HG03108 (cell line): Measurements from ENCODE around the gene GEMIN7.

Source experiments
- ATAC-seq: cut with Tn5 transposase; IDR thresholded peaks from one replicate; pipeline ENCODE4 v1.9.1; 2021; ENCODE audit warnings: moderate library complexity; ENCODE audit not compliant: unreplicated experiment

GEMIN7 gene

GRCh38 chr19:45082170-45082569 lies 3.1 kb downstream of the GEMIN7 start:
- ATAC-seq: no peak

GRCh38 chr19:45086480-45086879 lies 7.4 kb downstream of the GEMIN7 start:
- no peak for ATAC-seq

- no peak for ATAC-seq
These were observed 8.5 kb downstream of the GEMIN7 start for GRCh38 chr19:45087531-45087930.

GRCh38 chr19:45090034-45090433 lies 11.0 kb downstream of the GEMIN7 start:
- ATAC-seq: no peak

GRCh38 chr19:45090606-45091005 lies 11.5 kb downstream of the GEMIN7 start:
- no peak for ATAC-seq

- ATAC-seq: peak; percentile 61
These were observed 12.2 kb downstream of the GEMIN7 start for GRCh38 chr19:45091031-45091923.

- peak; percentile 47 for ATAC-seq
These were observed 14.0 kb downstream of the GEMIN7 start, which contains the start of gene PPP1R37 for GRCh38 chr19:45092747-45093678. TSS of gene PPP1R37 (plus strand) at chr19:45093179. CDS start at chr19:45093326, 147 bp downstream.

- no peak for ATAC-seq
These were observed 15.1 kb downstream of the GEMIN7 start for GRCh38 chr19:45094137-45094536.

- ATAC-seq: no peak
These were observed 15.6 kb downstream of the GEMIN7 start for GRCh38 chr19:45094707-45095106.

- no peak for ATAC-seq
These were observed 16.7 kb downstream of the GEMIN7 start for GRCh38 chr19:45095496-45096413.

GRCh38 chr19:45096700-45097099 lies 17.6 kb downstream of the GEMIN7 start:
- ATAC-seq: no peak

- no peak for ATAC-seq
These were observed 18.4 kb downstream of the GEMIN7 start for GRCh38 chr19:45097450-45097775.

- ATAC-seq: no peak
These were observed 18.9 kb downstream of the GEMIN7 start for GRCh38 chr19:45097776-45098520.

GRCh38 chr19:45098521-45099466 lies 19.7 kb downstream of the GEMIN7 start:
- ATAC-seq: no peak

GRCh38 chr19:45099467-45100191 lies 20.6 kb downstream of the GEMIN7 start:
- ATAC-seq: no peak

GRCh38 chr19:45100201-45100600 lies 21.1 kb downstream of the GEMIN7 start:
- ATAC-seq: no peak

GRCh38 chr19:45100846-45101252 lies 21.8 kb downstream of the GEMIN7 start:
- no peak for ATAC-seq

GRCh38 chr19:45101806-45102205 lies 22.7 kb downstream of the GEMIN7 start:
- ATAC-seq: no peak
